HG03196 (cell line): ENCODE results near the gene SCNN1A.

ENCODE experiments used
- ATAC-seq: cut with Tn5 transposase; IDR thresholded peaks from one replicate; pipeline ENCODE4 v1.9.1; 2021; ENCODE audit not compliant: unreplicated experiment

The SCNN1A gene

GRCh38 chr12:6369916-6370575 lies 5.3 kb downstream of the SCNN1A start:
- ATAC-seq: no peak

DNA sequence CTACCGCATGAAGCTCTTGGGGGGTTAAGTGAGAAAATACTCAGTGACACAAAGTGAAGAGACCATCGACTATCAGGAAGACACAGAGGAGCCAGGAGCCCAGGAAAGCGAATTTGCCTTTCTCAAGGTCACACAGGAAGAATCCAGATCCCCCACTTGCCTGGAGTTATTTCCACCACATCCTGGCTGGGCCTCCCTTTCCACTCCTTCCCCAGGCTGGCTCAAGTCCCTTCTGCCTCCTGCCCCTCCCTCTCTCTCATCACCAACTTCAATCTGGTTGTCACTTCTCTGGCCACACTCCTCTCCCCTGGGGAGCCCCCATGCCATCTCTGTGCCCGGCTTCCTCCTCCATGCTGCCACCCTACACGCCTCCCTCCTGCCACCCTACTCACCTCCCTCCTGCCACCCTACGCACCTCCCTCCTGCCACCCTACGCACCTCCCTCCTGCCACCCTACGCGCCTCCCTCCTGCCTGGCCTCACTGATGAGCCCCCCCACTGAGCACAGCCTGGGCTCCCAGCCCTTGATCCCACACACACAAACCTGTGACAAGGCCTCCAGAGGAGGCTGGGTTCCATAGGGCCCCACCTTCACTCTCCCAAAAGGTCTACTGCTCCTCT lies 6.3 kb downstream of the SCNN1A start:
- no peak for ATAC-seq

GRCh38 chr12:6367969-6368892 lies 7.1 kb downstream of the SCNN1A start:
- no peak for ATAC-seq

DNA sequence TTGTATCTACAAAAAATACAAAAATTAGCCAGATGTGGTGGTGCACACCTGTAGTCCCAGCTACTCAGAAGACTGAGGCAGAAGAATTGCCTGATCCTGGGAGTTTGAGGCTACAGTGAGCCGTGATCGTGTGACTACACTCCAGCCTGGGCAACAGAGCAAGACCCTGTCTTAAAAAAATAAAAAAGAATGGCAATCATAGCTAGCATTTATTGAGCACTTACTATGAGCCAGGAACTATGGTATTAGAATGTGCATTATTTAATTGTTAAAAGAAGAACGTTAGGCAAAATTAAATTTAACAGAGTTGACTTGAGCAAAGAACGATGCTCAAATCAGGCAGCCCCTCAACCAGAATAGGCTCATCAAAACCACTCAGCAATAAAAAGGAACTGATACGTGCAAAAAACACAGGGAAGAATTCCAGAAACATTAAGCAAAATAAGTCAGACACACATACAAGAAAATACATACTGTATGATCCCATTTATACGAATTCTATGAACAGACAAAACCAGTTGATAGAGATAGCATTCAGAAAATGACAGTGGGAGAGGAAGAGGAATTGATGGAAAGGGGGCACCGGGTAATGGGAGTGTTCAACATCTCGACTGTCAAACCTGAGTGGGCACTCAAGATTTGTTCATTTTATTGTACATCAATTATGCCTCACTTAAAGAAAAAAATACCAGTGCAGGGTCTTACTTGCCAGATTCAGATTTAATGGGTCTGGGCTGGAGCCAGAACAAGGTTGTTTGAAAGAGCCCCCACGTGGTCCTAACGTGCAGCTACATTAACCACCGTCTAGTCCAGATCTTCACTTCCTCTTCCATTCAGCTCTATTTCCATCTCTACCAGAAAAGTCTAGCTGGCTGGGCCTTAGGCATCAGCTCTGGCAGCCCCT lies 8.0 kb downstream of the SCNN1A start:
- ATAC-seq: no peak

DNA sequence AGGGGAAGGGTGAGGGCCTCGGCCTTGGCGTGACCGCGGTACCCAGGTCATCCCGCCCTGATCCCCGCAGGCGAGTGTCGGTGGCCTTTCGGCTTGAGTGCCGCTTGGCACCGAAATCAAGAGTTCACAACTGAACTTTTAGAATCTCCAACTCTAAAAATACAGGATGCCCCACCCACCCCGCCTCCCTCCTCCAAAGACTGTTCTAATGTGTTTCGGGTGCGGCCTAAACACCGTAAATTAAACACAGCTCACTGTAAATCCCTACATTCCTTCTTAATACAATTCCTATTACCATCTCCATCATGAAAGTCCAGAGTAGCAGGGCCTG lies 11.4 kb downstream of the SCNN1A start:
- no peak for ATAC-seq

- ATAC-seq: no peak
These were observed 11.9 kb downstream of the SCNN1A start for GRCh38 chr12:6363330-6364043.

GRCh38 chr12:6363010-6363329 lies 12.4 kb downstream of the SCNN1A start:
- ATAC-seq: no peak

GRCh38 chr12:6362403-6362802 lies 13.0 kb downstream of the SCNN1A start:
- ATAC-seq: no peak

- no peak for ATAC-seq
These were observed 13.5 kb downstream of the SCNN1A start for GRCh38 chr12:6361834-6362233.

DNA sequence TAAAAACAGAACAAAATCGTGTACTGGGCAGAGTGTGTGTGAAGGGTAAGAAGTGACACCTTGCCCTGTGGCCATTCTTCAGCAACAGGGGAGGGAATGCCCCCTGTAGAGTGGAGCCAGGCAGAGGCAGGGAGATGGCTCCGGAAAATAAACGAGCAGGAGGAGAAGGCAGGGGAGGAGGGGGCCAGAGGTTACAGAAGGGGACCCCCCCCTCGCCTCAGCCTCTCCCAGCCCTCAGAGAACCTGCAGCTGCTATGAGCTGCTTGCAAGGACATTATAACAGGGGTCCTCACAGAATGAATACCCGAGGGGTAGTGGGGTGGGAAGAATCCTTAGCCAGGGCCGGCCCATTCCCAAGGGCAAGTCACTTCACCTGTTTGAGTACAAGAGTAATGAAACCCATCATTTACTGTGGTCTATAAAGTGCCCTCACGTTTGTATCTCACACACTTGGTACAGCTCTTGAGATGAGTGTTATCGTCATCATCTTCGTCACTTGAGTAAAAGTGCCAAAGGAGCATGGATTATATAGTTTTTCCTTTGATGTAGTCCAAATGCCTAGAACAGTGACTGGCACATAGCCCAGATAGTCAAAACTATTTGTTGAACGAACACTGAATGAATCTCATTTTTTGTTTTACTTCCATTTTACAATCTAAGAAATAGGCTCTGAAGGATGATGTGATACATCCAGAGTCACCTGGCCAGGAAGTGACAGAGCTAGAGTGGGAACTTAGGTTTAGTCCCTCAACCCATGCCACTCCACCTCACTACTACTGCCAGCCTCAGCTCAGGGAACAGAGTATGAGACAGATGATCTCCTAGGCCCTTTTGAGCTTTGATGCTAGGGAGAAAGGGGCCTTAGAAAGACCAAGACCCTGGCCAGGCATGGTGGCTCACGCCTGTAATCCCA lies 14.5 kb downstream of the SCNN1A start:
- ATAC-seq: no peak

DNA sequence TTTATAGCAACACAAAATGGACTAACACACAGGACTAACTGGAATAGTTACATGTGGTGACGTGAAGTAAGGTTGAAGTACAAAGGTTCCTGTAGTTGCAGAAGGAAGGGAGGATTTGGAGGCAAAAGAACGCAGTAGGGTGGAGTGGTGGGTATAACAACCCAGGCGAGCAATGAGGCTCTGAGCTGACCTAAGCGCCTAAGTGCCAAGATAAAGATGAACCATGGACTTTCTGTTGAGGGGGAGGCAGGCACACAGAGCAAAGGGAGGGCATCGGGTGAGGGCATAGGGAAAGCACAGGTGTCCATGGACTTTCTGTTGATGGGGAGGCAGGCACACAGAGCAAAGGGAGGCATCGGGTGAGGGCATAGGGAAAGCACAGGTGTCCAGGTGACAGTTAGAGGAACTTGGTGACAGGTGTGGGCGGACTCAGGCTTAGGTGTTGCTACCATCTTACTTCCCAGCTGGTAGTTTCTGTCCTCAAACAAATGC lies 15.2 kb downstream of the SCNN1A start:
- no peak for ATAC-seq

DNA sequence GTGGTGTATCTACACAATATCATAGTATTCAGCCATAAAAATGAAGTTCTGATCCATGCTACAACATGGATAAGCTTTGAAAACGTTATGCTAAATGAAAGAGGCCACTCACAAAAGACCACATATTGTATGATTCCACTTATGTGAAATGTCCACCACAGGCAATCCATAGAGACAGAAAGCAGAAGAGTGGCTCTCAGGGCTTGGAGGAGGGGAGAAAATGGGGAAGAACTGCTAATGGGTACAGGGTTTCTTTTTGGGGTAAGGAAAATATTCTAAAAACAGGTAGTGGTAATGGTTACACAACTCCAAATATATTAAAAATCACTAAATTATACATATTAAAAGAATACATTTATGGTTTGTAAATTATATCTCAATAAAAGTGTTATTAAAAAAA lies 16.5 kb downstream of the SCNN1A start:
- no peak for ATAC-seq

- no peak for ATAC-seq
These were observed 19.0 kb downstream of the SCNN1A start for GRCh38 chr12:6356374-6356820.

DNA sequence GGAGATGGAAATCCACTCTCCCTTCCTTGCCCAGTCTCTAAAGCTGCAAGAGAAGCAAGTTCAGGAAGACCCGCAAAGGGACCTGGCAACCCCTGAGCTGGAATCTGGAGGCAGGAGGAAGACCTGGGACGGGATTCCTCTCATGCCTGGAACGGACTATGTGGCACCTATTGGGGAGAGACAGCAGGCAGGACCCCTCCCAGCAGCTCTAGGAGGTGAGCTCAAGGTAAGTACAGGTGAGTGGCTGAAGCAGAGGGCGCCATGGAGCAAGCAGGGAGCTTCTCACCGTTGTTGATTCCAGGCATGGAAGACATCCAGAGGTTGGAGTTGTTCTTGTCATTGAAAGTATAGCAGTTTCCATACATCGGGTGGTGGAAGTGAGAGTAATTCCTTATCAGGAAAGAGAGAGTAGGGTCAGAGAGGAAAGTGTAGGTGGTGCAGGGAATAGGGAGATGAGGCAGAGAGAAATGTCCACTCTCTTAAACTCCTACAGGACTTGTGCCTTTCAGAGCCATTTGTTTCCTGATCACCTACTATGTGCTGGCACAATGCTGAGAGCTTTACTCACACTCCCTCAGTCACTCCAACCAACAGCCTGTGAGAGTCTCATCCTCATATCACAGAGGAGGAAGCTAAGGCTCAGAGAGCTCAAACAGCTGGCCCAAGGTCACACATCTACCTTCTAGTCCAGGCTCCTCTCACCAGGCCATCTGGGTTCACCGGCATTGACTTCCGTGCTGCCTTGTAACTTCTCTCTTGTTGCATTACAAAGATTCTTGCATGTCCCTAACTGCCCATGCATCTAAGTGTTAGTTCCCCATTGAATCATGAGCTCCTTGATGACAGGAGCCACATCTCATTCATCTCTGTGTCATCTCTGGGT lies 19.6 kb downstream of the SCNN1A start:
- no peak for ATAC-seq

DNA sequence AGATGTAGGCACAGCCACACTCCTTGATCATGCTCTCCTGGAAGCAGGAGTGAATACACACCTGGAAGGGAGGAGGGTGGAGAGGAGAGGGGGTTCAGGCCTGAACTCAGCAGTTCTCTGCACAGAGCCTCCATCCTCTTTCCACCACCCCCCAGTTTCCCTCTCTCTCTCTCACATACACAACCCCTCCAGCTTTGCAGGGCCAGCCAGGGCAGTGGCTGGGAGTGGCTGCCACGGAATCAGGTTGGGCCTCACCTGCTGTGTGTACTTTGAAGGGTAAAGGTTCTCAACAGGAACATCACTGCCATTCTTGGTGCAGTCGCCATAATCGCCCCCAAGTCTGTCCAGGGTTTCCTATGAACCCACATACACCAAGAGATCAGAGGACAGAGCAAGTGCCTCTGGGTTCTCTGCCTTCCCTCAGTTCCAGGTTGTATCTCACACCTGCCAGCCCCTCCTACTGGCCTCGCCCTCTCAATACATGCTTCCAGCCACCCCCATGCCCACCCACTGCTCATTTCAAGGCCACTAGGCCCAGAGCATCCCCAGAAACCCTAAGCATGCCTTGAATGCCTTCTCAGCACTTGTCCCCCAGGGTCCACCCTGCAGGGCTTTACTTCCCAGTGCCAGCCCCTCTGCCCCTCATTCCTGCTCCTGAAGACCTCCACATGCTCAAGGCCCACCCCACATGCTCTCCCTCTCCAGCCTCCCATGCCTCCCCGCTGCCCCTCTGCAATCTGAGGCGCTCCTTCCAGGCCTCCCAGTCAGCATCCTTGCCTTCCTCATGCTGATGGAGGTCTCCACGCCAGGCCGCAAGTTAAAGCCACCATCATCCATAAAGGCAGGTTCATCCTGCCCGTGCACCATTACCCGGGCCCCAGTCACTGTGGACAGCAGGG lies 20.6 kb downstream of the SCNN1A start:
- ATAC-seq: no peak

- ATAC-seq: no peak
These were observed 22.9 kb downstream of the SCNN1A start for GRCh38 chr12:6352193-6353173.
